HG02623 (cell line): ENCODE measurements around the gene PRPF40A.

Source experiments
- ATAC-seq: cut with Tn5 transposase; IDR thresholded peaks from one replicate; pipeline ENCODE4 v1.9.1; 2021; ENCODE audit warnings: moderate library complexity; ENCODE audit not compliant: unreplicated experiment

The PRPF40A gene

DNA sequence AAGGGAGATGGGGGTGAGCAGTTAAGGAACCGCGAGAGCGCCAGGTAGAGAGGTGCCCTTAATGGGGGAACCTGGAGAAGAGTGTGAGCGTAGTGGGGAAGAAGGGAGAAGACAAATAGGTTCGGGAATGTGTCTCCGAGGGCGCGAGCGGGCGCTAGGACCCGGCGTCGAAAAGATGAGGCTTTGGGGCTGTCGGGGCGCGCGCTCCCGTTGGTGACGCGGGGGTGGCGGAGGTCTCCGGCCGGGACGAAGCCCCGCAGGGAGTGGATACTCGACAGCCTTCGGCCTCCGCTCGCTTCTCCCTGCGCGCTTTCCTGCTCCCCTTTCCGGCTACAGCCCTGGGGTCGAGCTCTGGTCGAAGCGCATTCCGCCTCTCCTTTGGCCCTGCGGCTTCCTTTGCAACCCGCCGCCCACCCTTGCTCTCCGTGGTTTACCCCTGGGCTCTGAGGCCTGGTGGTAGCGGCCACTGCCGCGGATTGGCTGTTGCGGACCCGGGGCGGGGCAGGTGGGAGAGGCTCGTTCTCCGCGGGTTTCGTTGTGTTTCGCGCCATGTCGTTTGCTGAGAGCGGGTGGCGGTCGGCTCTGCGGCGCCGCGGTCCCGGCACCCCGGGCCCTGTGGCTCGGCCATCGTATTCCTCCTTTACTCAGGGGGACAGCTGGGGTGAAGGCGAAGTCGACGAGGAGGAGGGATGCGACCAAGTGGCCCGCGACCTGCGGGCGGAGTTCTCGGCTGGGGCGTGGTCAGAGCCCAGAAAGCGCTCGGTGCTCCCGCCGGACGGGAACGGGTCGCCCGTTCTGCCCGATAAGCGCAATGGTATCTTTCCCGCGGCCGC lies 1.0 kb upstream of the PRPF40A start, which contains the start of gene ARL6IP6:
ARL6IP6 (plus strand) TSS at position 545 of the 833 bp plus-strand sequence; CDS start at position 550, 5 bp downstream.
- peak; percentile 61 for ATAC-seq

DNA sequence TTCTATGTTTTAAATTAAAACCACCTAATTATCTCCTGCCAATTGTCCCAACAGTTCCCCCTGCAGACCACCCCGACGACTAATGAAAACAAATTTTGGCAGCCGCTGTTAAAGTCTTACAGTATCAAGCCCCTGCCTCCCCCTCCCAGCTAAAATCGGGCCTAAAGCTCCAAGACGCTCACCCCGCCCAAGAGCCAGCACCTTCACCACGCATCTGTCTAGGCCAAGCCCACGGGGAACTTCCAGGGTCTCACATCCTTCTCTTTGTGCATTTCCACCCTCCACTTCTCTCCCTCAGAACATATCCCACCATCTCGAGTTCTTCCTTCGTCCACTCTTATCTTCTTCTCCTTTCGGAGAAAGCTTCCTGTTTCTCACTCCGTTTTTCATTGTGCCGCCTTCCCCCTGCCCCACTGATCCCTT lies 445 bp downstream of the PRPF40A start:
- ATAC-seq, result no peak

DNA sequence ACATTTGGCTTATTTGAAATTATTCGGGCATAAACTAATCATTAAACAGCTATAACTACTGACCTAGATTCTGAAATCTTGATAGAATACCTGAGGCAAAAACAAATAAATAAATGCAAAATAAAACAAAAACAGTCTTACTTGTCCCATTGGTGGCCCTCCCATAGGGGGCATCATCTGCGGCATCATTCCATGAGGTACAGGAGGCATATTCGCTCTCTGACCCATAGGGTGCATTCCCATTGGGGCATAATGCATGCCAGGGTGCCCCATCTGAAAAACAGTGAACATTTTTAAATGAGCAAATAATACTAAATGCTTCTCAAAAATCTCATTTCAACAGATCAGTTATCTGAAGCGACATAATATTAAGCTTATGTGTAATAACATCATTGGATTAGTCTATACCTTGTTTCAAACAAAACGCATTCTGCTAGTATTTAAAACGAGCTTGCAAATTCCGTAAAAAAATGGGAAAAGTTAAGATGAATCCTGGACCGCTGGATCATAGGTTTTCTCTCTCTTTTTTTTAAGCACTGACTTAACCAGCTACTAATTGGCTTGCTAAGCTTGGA lies 1.3 kb downstream of the PRPF40A start:
- ATAC-seq, result no peak

DNA sequence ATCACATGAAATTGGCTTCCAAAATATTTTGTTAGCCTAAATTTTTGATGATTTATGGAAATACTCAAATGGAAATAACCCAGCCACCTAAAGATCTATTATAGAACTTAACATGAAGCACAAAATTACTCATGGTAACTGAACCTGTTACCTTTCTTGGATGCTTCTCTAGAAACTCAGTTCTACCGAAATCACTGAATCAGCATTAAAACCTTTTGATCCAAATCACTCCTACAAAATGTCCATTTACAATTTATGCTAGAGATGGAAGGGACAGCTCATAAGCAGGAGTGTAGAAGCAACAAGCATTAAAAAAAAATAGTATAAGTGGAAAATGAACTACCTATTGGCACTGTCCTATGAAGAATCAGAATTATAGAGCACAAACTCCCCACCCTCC lies 2.1 kb downstream of the PRPF40A start:
- ATAC-seq, result no peak

DNA sequence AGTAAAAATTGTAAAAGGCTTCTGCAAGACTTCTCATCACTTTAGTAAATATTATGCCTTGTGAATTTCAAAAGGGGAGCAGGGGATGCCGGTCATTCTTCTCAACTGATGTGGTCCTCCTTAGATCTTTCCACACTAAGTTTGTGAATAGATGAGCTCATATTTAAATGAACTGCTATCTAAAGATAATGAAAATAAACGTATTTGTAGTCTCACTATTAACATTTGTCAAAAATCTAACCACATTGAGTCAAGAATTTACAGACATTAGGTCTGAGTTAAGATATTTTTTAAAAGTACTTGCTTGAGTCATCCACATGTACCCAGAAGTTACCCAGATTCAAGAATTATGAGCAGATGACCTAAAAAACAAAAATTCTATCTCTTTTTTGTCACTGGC lies 6.5 kb downstream of the PRPF40A start:
- no peak for ATAC-seq

DNA sequence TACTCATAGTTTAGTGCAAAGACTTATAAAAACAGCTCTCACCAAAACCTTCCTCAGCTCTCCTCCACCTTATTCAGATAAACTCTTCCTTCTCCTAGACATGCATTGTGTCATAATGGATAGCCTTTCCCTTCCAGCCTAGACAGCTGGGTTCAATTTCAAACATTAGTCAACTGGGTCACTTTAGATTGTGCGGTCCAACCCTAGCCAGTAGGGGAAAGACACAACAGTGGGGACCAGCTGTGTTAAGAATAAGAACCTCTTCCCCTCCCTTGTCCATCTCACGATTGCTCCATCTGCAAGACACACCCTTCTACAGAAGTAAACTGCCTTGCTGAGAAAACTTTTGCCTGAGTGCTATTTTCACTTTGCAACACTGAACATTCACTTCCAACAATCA lies 8.5 kb downstream of the PRPF40A start:
- ATAC-seq, result no peak

DNA sequence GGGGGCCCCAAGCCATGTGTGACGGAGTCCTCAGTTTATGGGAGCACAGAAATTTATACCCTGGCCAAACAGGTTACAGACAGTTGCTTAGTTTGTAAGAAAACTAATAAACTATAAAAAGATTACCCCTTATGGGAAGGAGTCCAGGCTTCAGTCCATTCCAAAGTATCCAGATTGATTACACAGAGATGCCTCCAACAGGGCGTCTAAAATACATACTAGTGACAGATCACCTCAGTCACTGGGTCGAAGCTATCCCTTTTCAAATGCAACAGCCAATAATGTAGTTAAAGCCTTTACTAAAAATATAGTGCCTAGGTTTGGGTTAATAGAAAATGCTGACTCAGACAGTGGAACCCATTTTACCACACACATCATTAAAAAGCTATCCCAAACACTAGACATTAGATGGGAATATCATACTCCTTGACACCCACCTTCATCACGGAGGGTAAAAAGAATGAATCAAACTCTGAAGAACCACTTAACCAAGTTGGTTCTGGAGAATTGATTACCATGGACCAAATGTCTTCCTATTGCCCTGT lies 10.7 kb downstream of the PRPF40A start:
- ATAC-seq, result no peak

DNA sequence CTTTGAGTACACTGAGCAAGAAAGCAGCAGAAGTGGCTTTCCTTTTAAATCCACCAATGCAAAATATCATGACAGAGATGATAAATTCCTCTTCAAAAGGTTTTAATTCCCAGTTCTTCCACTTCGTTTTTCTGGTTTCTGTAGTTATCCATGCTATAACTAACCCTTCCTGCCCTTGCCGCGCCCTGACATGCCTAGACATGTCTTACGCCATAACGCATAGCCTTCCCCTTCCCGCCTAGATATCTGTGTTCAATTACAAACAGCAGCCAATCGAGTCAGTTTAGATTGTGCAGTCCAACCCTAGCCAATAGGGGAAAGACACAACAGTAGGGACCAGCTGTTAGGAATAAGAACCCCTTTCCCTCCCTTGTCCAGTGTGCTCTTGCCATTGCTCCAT lies 16.1 kb downstream of the PRPF40A start:
- no peak for ATAC-seq

DNA sequence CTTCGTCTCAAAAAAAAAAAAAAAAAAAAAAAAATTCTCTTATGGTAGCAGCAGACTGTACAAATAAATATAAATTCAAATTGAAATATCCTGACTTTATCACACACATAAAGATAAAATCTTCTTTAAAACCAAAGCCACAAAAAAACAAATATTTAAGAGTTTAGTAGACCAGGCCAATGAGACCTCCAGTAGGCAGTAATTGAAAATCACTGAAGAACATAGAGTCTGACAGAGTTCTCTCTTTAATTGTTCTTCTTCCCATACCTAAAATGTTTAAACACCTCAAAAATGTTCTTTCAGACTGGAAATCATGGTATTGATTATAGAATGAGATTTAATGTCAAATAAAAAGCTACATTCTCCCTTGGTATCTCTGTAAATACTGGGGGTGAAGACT lies 20.8 kb downstream of the PRPF40A start:
- ATAC-seq, result no peak

DNA sequence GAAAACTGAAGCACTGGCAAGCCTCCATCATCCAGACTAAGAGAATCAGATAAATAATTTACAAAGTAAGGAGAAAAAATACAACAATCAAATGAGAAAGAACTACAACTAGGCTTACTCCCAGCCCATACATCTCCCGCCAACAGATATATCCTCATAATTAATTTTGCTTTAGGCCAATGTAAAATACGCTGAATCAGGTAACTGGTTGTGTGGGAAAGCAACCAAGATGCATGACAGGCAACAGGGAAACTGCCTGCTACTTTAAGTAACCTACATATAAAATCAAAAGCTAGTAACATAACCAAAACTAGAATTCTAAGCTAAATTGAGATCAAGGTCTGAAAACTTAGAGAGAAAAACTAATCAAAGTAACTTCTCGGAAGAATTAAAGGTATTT lies 21.5 kb downstream of the PRPF40A start:
- no peak for ATAC-seq

DNA sequence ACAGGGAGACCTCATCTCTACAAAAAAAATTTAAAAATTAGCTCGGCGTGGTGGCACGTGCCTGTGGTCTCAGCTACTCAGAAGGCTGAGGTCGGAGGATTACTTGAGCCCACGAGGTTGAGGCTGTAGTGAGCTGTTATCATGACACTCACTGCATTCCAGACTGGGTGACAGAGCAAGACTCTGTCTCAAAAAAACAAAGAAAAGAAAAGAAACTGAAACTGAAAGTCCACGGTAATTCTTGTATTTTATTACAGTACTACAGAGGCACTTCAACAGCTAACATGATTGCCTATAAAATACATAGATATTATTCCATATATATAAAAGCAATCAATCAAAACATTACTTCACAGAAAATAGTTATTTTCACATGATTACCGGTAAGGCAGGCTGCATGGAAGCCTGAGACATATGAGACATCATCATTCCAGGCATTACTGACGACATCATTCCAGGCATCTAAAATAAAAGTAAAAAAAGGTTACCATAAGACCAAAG lies 23.1 kb downstream of the PRPF40A start:
- peak; percentile 63 for ATAC-seq

DNA sequence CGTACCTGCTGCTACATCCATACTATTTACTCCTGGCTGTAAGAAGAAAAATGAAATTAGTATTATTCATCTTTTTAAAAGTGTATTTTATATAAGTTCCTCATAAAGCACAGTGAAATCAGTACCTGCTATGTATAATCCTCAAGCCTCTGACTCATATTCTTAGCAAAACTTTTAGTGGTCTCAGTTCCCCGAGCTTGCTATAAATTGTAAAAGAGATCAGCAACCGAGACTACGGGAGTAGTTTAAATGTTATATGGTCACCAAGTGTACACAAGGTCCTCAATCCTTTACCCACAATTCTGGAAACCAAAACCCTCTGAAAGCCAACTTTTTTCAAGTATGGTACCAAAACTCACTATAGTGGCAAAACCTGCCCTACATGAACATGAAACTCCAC lies 24.2 kb downstream of the PRPF40A start:
- peak; percentile 85 for ATAC-seq

DNA sequence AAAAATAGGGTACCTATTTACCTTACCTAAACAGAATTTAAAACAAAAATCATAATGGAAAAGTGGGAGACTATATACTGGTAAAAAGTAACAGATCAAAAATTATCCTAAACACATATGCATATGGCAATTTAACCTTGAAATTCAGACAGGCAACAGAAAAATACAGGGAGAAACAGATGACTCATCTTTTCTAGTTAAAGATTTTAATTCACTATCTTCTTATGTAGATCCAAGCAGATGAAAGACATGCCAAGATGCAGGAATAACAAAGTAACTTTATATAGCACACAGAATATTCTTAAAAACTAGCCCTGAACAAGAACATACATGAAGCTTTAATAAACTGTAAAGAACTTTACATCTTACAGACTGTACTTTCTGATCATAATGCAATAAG lies 30.9 kb downstream of the PRPF40A start:
- ATAC-seq, result no peak

DNA sequence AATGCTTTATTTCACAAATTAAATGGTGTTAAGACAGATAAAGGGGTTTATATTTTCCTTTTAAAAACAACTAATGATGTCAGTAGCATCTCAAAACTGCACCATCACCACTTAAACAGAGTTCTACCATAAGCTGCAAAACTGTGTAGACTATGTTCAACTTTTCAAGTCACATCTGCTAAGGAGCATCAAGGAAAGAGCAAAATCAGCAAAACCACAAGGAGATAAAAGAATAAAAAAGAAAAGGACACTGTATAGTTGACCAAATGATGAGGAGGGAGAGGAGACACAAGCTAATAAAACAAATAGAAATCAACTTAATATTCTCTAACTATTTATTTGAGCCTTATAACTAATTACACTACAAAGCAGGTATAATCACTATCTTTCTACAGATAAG lies 33.9 kb downstream of the PRPF40A start:
- ATAC-seq, result no peak

DNA sequence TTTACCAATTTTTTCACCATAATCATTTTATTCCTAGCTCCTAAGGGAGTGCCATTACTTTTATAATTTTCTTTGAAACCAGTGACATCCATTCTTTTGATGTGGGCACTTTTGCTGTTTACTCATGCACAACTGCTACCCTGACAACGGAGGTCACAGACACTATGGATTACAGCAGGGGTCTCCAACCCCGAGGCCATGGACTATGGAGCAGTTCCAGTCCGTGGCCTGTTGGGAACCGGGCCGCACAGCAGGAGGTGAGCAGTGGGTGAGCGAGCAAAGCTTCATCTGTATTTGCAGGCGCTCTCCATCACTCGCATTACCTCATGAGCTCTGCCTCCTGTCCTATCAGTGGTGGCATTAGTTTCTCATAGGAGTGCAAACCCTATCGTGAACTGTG lies 34.6 kb downstream of the PRPF40A start:
- ATAC-seq, result no peak

DNA sequence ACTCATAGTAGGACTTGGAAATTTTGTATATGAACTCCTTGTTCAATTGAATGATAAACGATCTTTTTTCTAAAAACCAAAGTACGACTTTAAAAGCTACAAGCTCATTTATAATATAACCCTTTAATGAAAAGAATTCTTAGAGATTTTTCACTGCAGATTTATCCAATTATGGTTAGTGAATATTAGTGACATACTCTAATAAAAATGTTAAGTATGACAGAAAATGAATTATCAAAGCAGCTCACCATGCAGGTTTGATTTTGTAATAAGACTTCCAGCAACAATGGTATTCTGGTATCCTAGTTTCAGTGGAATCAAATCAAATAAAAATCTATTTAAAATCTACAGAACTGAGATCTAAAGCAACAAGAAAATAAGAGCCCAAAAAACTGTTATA lies 38.5 kb downstream of the PRPF40A start:
- ATAC-seq, result no peak

DNA sequence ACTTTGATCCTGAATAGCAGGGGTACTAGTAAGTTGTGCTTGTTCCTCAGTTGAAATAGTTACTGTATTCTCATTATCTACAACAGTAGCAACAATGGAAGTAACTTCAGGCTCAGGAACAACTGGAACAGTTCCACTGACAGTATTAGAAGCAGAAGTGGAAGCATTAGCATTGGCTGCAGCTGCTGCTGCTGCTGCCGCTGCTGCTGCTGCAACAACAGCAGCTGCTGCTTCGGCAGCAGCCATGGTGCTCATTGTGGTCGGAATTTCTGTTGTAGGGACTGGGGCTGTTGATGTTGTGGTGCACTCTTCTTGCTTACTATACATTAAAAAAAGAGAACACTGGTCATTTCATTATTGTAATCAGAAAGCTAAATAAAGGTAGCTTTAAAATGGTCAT lies 40.8 kb downstream of the PRPF40A start:
- no peak for ATAC-seq

DNA sequence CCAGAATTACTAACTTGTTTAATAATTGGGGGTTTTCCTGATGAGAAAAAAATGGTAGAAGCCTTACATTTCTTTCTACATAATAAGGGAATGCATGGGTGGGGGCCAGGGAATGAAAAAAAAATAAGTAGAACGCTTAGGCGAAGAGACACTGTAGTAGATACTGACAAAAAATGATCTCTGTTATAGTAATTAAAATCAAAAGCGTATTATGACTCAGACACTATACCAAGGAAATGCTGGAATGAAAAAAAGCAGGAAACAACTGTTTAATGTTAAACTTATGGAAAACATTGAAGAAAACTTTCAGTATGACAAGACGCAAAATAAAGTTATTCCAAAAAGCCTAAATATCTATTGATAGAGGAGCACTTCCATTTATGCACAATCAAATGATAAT lies 42.9 kb downstream of the PRPF40A start:
- ATAC-seq, result no peak

DNA sequence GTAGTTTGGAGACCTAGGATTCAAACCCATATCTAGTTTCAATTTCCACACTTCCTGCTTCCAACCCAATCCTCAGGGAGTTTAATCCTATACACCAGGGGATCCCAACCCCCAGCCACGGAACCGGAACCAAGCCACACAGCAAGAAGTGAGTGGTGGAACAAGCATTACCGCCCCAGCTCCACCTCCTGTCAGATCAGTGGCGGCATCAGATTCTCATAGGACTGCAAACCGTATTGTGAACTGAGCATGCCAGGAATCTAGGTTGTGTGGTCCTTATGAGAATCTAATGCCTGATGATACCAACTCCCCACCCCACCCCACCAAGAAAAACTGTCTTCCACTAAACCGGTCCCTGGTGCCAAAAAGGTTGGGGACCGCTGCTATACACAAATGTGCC lies 52.5 kb downstream of the PRPF40A start:
- no peak for ATAC-seq

DNA sequence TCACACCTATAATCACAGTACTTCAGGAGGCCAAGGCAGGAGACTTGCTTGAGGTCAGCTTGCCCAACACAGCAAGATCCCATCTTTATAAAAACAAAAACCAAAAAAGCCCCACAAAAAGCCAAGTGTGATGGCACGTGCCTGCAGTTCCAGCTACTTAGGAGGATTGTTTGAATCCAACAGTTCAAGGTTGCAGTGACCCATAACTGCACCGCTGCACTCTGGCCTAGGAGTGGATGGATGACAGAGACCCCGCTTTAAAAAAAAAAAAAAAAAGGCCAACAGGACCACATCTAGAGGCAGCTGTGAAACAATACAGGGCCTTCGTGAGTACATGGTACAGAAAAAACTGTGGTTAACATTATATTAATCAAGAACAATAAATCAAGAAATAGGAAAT lies 56.2 kb downstream of the PRPF40A start:
- ATAC-seq, result no peak

DNA sequence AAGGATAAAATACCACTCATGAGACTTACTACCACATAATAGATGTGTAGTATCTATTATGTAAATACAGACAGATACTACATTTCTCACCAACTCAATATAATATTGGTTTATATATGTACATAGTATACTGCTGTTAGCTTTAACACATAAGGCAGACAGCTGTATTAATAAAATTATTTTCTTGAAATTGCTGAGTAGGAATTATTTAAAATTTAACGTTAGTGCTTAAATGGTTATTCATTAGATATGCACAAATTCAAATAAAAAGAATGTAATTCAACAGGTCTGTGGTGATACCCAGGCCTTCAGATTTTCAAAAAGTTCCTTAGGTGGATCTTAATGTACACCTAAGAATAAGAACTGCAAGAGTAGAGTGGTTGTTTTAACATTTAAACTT lies 59.0 kb downstream of the PRPF40A start:
- no peak for ATAC-seq

DNA sequence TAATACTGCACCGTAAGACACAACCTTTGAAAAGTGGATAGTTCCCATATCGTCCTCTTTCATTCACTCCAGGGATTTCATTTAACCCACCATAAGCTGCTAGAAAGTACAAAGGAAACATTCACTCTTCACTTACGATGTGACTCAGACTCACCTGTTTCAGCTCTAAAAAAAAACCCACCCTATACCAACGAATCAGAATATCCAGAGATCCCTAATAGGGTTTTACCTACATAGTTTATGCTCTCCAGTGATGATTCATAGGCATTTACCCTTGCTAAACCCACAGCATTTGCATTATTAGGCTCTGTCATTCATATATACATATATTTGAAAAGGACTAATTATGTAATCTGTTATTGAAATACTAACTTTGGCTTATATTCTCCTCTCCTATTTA lies 60.2 kb downstream of the PRPF40A start:
- ATAC-seq, result peak; percentile 80
